ENCODE results near the gene ZDHHC16. TPM values are rescaled to one million over a fixed set of nuclear protein-coding genes. Genes with fewer than 3 reads are reported as not detected.

The ZDHHC16 gene
- total RNA-seq, 2 experiments from 2014 or later: 20.7 to 26.5 TPM

DNA sequence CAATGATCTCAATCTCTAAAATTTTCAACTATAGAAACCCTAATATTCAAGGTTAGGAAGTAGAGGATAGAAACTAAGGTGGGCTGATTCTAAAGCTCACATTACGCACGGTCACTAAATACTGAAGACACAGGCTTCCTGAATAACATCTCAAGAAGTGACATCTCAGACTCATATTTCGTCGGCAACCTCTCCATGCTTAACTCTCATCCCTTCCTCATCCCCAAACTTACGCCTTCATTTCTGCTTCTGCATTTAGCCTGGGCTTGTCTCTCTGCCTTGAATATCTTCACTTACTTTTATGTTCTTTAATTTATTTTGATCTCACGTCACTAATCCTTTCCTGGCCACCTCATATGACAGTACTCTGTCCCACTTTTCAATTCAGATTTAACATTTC, 10.8 kb upstream of the ZDHHC16 start:
- Mint-ChIP-seq H3K27me3 (ENCODE audit: low read depth) (no peaks in the 10 kb centered on the region), H3K27ac (peak overlapping the region; percentile 89), H3K4me3 (no peak overlapping the region), H3K36me3 (ENCODE audit: low read depth) (peaks cover 31% of the 10 kb centered on the region), H3K9me3 (no peaks in the 10 kb centered on the region), H3K4me1 (ENCODE audit: low read depth) (peaks cover 10% of the 10 kb centered on the region)
- DNase-seq: no peak
- CTCF ChIA-PET: interaction anchor here (0.6 to 2.6 kb wide), 5 partner anchors 10 to 362 kb away, joined by 3 to 8 read pairs (median 6); no protein-coding TSS in a partner anchor
- intact Hi-C loops (cut with micrococcal nuclease): no loop called here

DNA sequence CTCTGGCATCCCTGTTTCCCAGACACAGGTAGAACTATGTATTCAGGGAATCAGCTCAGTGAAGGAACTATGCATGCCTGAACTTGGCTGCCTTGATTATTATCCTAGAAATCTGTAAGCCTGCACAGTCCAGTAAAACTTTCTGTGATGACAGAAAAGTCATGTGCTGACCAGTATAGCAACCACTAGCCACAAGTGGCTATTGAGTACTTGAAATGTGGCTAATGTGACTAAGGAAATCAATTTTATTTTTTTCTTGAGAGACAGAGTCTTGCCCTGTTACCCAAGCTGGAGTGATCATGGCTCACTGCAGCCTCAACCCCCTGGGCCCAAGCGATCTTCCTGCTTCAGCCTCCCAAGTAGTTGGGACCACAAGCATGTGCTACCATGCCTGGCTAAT, 3.7 kb upstream of the ZDHHC16 start:
- CTCF ChIA-PET: interaction anchor here (0.6 to 4.6 kb wide), 4 partner anchors 31 to 191 kb away, joined by 3 to 49 read pairs (median 6); no protein-coding TSS in a partner anchor
- H3K27me3 Mint-ChIP-seq (ENCODE audit: low read depth): no peaks in the 10 kb centered on the region
- no peaks in the 10 kb centered on the region for H3K9me3 Mint-ChIP-seq
- peak overlapping the region; percentile 46 for H3K27ac Mint-ChIP-seq
- intact Hi-C loops (cut with micrococcal nuclease): no loop called here
- peaks cover 33% of the 10 kb centered on the region for H3K4me1 Mint-ChIP-seq (ENCODE audit: low read depth)
- H3K36me3 Mint-ChIP-seq (ENCODE audit: low read depth): peaks cover 12% of the 10 kb centered on the region
- no peak overlapping the region for H3K4me3 Mint-ChIP-seq
- DNase-seq: no peak

DNA sequence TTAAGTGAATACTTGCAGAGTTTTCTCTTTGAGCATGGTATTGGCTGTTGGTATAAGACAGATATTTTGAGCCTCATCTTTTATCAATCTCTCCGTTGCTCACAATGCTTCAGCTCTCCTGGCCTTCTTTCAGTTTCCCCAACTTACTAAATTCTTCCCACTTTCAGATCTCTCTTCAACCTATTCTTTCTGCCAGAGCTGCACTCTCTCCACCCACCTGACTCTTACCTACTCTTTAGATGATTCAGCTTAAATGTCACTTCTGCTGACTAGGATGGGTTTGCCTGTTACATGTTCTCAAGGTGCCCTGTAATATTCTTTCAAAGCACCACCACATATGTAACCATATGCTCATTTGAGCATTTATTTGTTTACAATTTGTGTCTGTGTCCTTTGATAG, 1.8 kb upstream of the ZDHHC16 start:
- H3K4me1 Mint-ChIP-seq (ENCODE audit: low read depth): peaks cover 43% of the 10 kb centered on the region

DNA sequence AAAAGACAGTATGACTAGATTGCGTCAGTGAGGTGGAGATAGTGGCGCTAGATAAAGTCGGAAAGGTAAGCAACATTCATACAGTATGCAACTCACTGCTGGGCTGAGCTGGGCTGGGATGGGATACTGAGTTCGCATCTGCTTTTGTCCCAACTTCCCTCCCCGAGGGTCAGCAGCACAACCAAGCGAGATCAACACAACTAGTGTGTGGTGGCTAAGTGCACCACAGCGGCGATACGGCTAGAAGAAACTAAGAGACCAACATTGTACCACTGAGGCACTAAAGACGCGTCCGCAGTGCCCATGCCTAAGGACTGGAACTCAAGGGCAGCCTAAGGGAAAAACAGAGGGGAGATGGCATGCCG, 636 bp upstream of the ZDHHC16 start:
- Mint-ChIP-seq H3K4me3 (peak overlapping the region; percentile 86), H3K9me3 (no peaks in the 10 kb centered on the region), H3K27me3 (ENCODE audit: low read depth) (no peaks in the 10 kb centered on the region), H3K4me1 (ENCODE audit: low read depth) (peaks cover 46% of the 10 kb centered on the region), H3K27ac (peak overlapping the region; percentile 80), H3K36me3 (ENCODE audit: low read depth) (peaks cover 9% of the 10 kb centered on the region)
- no peak for DNase-seq
- intact Hi-C loops (cut with micrococcal nuclease): loop anchor here (1.0 kb wide), 1 partner anchor 22 kb away; no protein-coding TSS in a partner anchor
- CTCF ChIA-PET: interaction anchor here (0.6 to 4.6 kb wide), 8 partner anchors 15 to 62 kb away, joined by 3 to 49 read pairs (median 5); partner anchors contain the start of gene RRP12

More for the DNA sequence above, 1.8 kb upstream of the ZDHHC16 start:
- no peaks in the 10 kb centered on the region for H3K9me3 Mint-ChIP-seq
- intact Hi-C loops (cut with micrococcal nuclease): loop anchor here (1.0 kb wide), 1 partner anchor 10 kb away; no protein-coding TSS in a partner anchor
- H3K4me3 Mint-ChIP-seq: peak overlapping the region; percentile 86
- H3K36me3 Mint-ChIP-seq (ENCODE audit: low read depth): peaks cover 9% of the 10 kb centered on the region
- DNase-seq: no peak
- H3K27me3 Mint-ChIP-seq (ENCODE audit: low read depth): no peaks in the 10 kb centered on the region
- peak overlapping the region; percentile 80 for H3K27ac Mint-ChIP-seq
- CTCF ChIA-PET: interaction anchor here (0.7 to 4.6 kb wide), 11 partner anchors 9 to 43 kb away, joined by 3 to 49 read pairs (median 4); partner anchors contain the start of gene RRP12

DNA sequence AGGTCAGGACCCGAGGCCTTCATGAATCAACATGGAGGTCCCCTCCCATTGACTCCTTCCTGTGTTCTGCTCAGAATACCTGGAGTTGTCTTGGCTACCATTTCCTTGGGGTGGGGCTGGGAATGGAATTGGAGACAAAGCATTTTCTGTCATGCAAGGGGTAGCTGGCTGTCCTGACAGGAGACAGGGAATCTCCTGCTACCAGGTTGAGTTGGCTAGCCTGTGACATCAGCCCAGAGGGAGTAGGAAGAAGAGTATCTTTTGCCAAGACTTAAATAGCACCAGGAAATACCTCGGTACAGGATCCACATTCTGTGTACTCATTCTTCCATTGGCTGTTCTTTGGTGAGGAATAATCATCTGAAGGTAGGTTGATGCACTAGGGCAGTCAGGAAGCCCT, 4.9 kb downstream of the ZDHHC16 start:
- Mint-ChIP-seq H3K36me3 (ENCODE audit: low read depth) (peaks cover 18% of the 10 kb centered on the region), H3K27ac (peak overlapping the region; percentile 57), H3K4me1 (ENCODE audit: low read depth) (peaks cover 60% of the 10 kb centered on the region), H3K9me3 (no peaks in the 10 kb centered on the region), H3K4me3 (no peak overlapping the region), H3K27me3 (ENCODE audit: low read depth) (no peaks in the 10 kb centered on the region)
- intact Hi-C loops (cut with micrococcal nuclease): no loop called here
- no peak for DNase-seq
- CTCF ChIA-PET: no interaction called here

DNA sequence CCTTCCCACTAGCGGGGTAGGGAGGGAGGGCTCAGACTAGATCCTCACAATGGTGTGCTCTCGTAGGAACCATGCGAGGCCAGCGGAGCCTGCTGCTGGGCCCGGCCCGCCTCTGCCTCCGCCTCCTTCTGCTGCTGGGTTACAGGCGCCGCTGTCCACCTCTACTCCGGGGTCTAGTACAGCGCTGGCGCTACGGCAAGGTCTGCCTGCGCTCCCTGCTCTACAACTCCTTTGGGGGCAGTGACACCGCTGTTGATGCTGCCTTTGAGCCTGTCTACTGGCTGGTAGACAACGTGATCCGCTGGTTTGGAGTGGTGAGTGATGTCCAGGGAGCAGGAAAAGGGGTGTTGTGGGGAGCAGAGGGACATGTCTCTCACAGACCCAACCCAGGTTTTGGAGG, 5.6 kb downstream of the ZDHHC16 start:
- peaks cover 55% of the 10 kb centered on the region for H3K4me1 Mint-ChIP-seq (ENCODE audit: low read depth)
- intact Hi-C loops (cut with micrococcal nuclease): no loop called here
- no peak overlapping the region for H3K27ac Mint-ChIP-seq
- CTCF ChIA-PET: no interaction called here
- H3K36me3 Mint-ChIP-seq (ENCODE audit: low read depth): peaks cover 20% of the 10 kb centered on the region
- H3K27me3 Mint-ChIP-seq (ENCODE audit: low read depth): no peaks in the 10 kb centered on the region
- H3K9me3 Mint-ChIP-seq: no peaks in the 10 kb centered on the region
- DNase-seq: no peak
- H3K4me3 Mint-ChIP-seq: no peak overlapping the region

DNA sequence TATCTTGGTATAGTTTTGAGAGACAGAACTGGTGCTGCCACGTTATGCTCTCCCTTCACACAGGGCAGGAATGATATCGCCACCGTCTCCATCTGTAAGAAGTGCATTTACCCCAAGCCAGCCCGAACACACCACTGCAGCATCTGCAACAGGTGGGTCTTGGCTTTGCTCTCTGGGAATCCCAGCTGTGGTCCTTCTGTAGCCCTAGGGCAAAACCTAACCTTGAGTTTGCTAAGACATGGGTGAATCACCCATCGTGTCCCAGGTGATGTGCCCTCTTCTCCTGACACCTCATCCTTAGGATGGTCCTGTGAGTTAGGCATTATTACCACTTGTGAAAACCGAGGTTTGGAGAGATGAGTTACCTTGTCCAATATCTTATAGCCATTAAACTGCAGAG, 6.4 kb downstream of the ZDHHC16 start:
- Mint-ChIP-seq H3K4me3 (no peak overlapping the region), H3K4me1 (ENCODE audit: low read depth) (peaks cover 47% of the 10 kb centered on the region), H3K9me3 (no peaks in the 10 kb centered on the region), H3K27ac (no peak overlapping the region), H3K36me3 (ENCODE audit: low read depth) (peaks cover 28% of the 10 kb centered on the region), H3K27me3 (ENCODE audit: low read depth) (no peaks in the 10 kb centered on the region)
- DNase-seq: no peak
- intact Hi-C loops (cut with micrococcal nuclease): no loop called here
- CTCF ChIA-PET: interaction anchor here (1.0 to 1.3 kb wide), 3 partner anchors 44 to 69 kb away, joined by 3 to 5 read pairs (median 3); no protein-coding TSS in a partner anchor

DNA sequence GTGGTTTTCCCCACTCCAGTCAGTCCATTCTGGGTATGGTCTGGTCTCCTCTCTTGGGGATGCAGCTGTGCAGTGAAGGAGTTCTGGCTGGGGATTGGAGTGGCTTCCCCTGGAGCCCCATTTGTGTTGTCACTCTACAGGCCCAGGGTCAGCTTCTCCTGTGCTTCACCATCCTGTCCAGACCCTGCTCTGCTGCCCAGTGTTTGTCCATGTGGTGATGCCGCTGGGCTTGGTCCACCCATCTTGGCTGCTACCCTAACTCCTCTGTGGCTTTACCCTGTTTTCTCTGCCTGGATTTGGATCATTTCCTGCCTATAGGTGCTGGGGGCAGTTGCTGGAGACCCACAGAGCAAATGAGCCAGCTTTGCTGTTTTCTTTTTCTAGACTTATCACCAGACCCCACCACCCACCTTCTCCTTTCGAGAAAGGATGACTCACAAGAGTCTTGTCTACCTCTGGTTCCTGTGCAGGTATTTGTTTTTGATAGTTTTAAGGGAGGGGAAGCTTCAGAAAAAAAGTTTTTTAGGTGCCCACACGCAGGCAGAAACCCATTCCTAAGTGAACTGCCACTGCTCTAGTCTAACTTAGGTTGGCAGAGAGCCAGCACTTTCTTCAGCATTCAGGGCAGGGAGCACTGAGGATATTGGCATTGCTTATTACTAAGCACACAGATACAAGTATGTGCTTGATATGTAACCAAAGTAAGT, 8.5 kb downstream of the ZDHHC16 start:
- Mint-ChIP-seq H3K36me3 (ENCODE audit: low read depth) (peaks cover 41% of the 10 kb centered on the region), H3K27ac (peak overlapping the region; percentile 96), H3K9me3 (no peaks in the 10 kb centered on the region), H3K4me3 (no peak overlapping the region), H3K4me1 (ENCODE audit: low read depth) (peaks cover 37% of the 10 kb centered on the region), H3K27me3 (ENCODE audit: low read depth) (no peaks in the 10 kb centered on the region)
- CTCF ChIA-PET: interaction anchor here (0.8 to 1.9 kb wide), 6 partner anchors 9 to 99 kb away, joined by 3 to 6 read pairs (median 3); partner anchors contain the start of gene RRP12
- intact Hi-C loops (cut with micrococcal nuclease): no loop called here
- DNase-seq: peak; percentile 46

DNA sequence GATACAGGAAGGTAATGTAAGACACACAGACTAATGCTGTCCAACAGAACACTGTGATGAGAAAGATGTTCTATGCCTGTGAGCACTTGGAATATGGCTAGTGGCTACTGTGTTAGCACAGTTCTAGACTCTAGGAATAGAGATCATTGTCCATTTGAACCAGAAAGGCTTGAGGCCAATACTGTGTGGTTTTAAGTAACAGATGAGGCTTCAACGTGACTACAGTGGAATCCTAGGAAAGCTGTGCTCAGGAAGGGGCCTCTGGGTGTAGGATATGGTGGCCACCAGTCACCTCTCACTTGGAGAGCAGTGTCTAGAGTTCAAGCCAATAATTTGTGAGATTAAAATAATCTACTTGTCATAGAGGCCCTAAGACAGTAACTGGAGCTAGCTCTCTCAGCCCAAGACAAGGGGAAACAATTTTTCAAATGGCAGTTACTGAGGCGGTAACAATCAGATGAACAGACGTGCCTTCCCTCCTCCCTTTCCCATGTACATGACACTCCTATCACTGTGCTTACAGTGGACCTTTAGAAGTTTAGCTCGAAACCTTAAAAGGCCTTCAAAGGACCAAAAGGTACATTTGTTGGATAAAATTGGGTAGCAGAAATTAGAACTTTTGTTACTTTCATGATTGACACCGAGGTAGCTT, 10.2 kb downstream of the ZDHHC16 start:
- Mint-ChIP-seq H3K27ac (peak overlapping the region; percentile 96), H3K4me1 (ENCODE audit: low read depth) (peaks cover 27% of the 10 kb centered on the region), H3K4me3 (no peak overlapping the region), H3K9me3 (no peaks in the 10 kb centered on the region), H3K36me3 (ENCODE audit: low read depth) (peaks cover 49% of the 10 kb centered on the region), H3K27me3 (ENCODE audit: low read depth) (no peaks in the 10 kb centered on the region)
- CTCF ChIA-PET: interaction anchor here (0.7 to 1.9 kb wide), 5 partner anchors 33 to 98 kb away, joined by 3 to 7 read pairs (median 5); no protein-coding TSS in a partner anchor
- DNase-seq: no peak
- intact Hi-C loops (cut with micrococcal nuclease): no loop called here

DNA sequence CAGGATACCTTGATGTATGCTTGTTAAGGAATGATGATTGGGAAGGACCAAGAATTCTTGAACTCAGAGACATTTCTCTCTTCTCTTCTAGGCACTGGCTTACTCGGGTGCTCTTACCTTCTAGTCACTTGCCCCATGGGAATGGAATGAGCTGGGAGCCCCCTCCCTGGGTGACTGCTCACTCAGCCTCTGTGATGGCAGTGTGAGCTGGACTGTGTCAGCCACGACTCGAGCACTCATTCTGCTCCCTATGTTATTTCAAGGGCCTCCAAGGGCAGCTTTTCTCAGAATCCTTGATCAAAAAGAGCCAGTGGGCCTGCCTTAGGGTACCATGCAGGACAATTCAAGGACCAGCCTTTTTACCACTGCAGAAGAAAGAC, 10.7 kb downstream of the ZDHHC16 start:
- Mint-ChIP-seq H3K4me1 (ENCODE audit: low read depth) (peaks cover 27% of the 10 kb centered on the region), H3K27me3 (ENCODE audit: low read depth) (no peaks in the 10 kb centered on the region), H3K4me3 (no peak overlapping the region), H3K27ac (peak overlapping the region; percentile 96), H3K9me3 (no peaks in the 10 kb centered on the region), H3K36me3 (ENCODE audit: low read depth) (peaks cover 52% of the 10 kb centered on the region)
- no peak for DNase-seq
- intact Hi-C loops (cut with micrococcal nuclease): no loop called here
- CTCF ChIA-PET: interaction anchor here (0.7 to 1.4 kb wide), 4 partner anchors 32 to 97 kb away, joined by 3 to 7 read pairs (median 4); no protein-coding TSS in a partner anchor

DNA sequence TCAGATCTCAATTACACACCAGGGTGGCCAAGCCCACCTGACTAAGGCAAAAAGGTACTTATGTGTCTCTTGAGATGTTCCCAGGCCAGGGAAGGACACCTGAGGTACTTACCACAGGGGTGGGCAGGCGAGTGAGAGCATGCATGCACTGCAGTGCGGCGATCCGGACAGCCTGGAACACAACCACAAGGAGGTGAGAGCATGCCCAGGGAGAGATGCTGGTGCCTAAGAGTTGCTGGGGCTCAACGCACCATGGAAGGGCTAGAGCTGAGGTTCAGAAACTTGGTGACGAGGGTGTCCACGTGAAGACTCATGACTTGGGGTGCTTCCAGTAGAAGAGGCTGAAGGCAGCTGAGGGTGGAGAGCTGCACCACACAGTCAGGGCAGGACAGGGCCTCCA, 13.1 kb downstream of the ZDHHC16 start:
- H3K4me3 Mint-ChIP-seq: no peak overlapping the region
- CTCF ChIA-PET: interaction anchor here (1.6 kb wide), 1 partner anchor 94 kb away, joined by 4 read pairs; no protein-coding TSS in a partner anchor
- peaks cover 59% of the 10 kb centered on the region for H3K36me3 Mint-ChIP-seq (ENCODE audit: low read depth)

DNA sequence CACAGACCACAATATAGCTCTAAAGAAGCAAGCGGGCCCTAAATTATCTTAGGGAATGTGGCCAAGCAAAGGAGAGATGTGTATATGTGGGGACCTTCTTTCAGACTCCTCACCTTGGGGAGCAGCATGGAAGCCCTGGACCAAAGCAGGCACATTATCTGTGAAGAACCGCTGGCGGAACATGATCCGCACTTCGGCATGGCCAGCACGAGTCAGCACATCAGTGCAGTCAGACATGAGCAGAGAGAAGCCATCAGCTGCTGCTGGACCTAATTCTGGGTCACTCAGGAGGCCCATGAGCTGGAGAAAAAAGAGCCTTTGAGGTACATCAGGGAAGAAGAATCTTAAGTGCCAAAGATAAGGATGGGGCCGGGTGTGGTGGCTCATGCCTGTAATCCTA, 14.0 kb downstream of the ZDHHC16 start:
- DNase-seq: no peak
- CTCF ChIA-PET: interaction anchor here (0.6 to 1.6 kb wide), 2 partner anchors 93 to 161 kb away, joined by 3 to 4 read pairs; no protein-coding TSS in a partner anchor
- peak overlapping the region; percentile 57 for H3K27ac Mint-ChIP-seq
- intact Hi-C loops (cut with micrococcal nuclease): no loop called here
- H3K9me3 Mint-ChIP-seq: no peaks in the 10 kb centered on the region
- H3K27me3 Mint-ChIP-seq (ENCODE audit: low read depth): no peaks in the 10 kb centered on the region
- peaks cover 10% of the 10 kb centered on the region for H3K4me1 Mint-ChIP-seq (ENCODE audit: low read depth)
- H3K36me3 Mint-ChIP-seq (ENCODE audit: low read depth): peaks cover 56% of the 10 kb centered on the region
- H3K4me3 Mint-ChIP-seq: no peak overlapping the region

More for the DNA sequence above, 13.1 kb downstream of the ZDHHC16 start:
- intact Hi-C loops (cut with micrococcal nuclease): no loop called here
- DNase-seq: no peak
- Mint-ChIP-seq H3K27me3 (ENCODE audit: low read depth) (no peaks in the 10 kb centered on the region), H3K27ac (no peak overlapping the region), H3K9me3 (no peaks in the 10 kb centered on the region), H3K4me1 (ENCODE audit: low read depth) (peaks cover 18% of the 10 kb centered on the region)
